ENCODE results near the gene GRIA4.

DNA sequence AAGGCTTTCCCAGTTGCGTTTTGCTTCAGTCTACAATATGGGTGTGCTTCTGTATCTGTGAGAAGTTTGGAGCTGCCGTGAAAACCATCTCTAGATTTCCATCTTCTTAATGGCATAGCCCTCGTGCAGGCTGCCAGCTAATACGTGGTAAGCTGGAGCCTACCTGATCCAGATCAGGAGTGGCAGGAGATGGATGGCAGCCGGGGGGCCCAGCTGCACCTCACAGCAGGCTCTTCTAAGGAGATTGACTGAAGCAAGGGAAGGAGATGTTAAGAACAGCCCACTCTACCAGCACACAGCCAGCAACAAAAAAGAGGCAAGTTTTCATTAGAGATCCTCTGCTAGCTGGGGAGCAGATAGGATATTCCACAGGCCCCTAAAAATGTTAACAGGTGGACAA is 296.6 kb downstream of the GRIA4 start:
- TF ChIP-seq POLR2A (IDR thresholded peaks at IDR 0.05; ENCODE audit: low read depth, low read length) (no peak), POLR2AphosphoS5 (IDR thresholded peaks at IDR 0.05; ENCODE audit: low read depth, low read length) (no peak), SPI1 (IDR thresholded peaks at IDR 0.05; ENCODE audit: low read depth, low read length) (no peak), TAF1 (IDR thresholded peaks at IDR 0.05; ENCODE audit: low read depth, low read length) (no peak)
